GM19025 (cell line): ENCODE data around the gene TENT4B.

ENCODE experiments used
- ATAC-seq: cut with Tn5 transposase; IDR thresholded peaks from one replicate; pipeline ENCODE4 v1.9.1; 2021; ENCODE audit warnings: mild to moderate bottlenecking, low read depth, moderate library complexity; ENCODE audit not compliant: unreplicated experiment

Gene TENT4B

GRCh38 chr16:50252082-50252611 lies 99.0 kb downstream of the TENT4B start:
- ATAC-seq, result no peak

- no peak for ATAC-seq
Measured at GRCh38 chr16:50252874-50253513, 99.9 kb downstream of the TENT4B start.

- no peak for ATAC-seq
Measured at GRCh38 chr16:50253514-50253910, 100.4 kb downstream of the TENT4B start.

- no peak for ATAC-seq
Measured at GRCh38 chr16:50254072-50254471, 101.0 kb downstream of the TENT4B start.

GRCh38 chr16:50255538-50255937 lies 102.4 kb downstream of the TENT4B start:
- no peak for ATAC-seq

GRCh38 chr16:50256604-50257003 lies 103.5 kb downstream of the TENT4B start:
- no peak for ATAC-seq

- no peak for ATAC-seq
Measured at GRCh38 chr16:50257876-50258275, 104.8 kb downstream of the TENT4B start.

GRCh38 chr16:50259334-50260205 lies 106.5 kb downstream of the TENT4B start:
- no peak for ATAC-seq

GRCh38 chr16:50260206-50261159 lies 107.4 kb downstream of the TENT4B start:
- ATAC-seq, result no peak

GRCh38 chr16:50261160-50261706 lies 108.1 kb downstream of the TENT4B start:
- no peak for ATAC-seq

- ATAC-seq, result no peak
Measured at GRCh38 chr16:50261707-50262235, 108.7 kb downstream of the TENT4B start.

- ATAC-seq, result no peak
Measured at GRCh38 chr16:50263060-50263909, 110.2 kb downstream of the TENT4B start.

- no peak for ATAC-seq
Measured at GRCh38 chr16:50263940-50264929, 111.1 kb downstream of the TENT4B start.

GRCh38 chr16:50265260-50265659 lies 112.2 kb downstream of the TENT4B start:
- ATAC-seq, result no peak

- ATAC-seq, result no peak
Measured at GRCh38 chr16:50265716-50266336, 112.7 kb downstream of the TENT4B start.

- ATAC-seq, result peak; percentile 83
Measured at GRCh38 chr16:50266337-50267091, 113.4 kb downstream of the TENT4B start, which contains the start of gene ADCY7. TSS of gene ADCY7 (plus strand) at chr16:50266551. CDS start at chr16:50288180, 21,629 bp downstream.
